GM13977 (cell line): ENCODE results near the gene INPP4B.

Experiments used
- DNase-seq: peaks from one replicate; pipeline ENCODE4 v3.0.0; 2012; ENCODE audit warnings: low spot score
- in situ Hi-C: fragments of 300-500 bp; cut with MboI; formaldehyde crosslinking; loops from one replicate; pipeline ENCODE4 v1.12.0; 2022; ENCODE audit warnings: low sequenced_read_pairs, low pct_unique_long_range_greater_than_20kb, mixed read lengths, inconsistent platforms; ENCODE audit not compliant: unreplicated experiment
- TF ChIP-seq, protein P1 (sequence below): IDR thresholded peaks from 2 replicates; pipeline ENCODE4 v1.5.1; 2012; ENCODE audit warnings: mild to moderate bottlenecking, control low read depth; ENCODE audit not compliant: insufficient read depth; ENCODE audit errors: extremely low read depth, missing control alignments

INPP4B gene

DNA sequence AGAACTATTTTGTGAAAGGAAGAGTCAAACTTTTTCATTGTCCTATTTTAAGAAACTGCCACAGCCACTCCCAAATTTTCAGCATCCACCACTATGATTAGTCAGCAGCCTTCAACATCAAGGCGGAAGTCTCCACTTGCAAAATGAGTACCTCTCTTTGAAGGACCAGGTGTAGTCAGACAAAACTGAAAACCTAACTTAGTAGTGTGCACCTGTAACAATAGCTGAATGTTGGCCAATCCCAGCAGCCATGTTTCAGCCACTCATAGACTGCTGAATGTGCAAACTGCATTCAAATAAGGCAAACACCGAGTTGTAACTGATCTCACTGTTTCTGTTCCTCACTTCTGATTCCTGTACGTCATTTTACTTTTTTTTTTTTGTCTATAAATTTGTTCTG lies 868.7 kb downstream of the INPP4B start:
- in situ Hi-C loops, result no loop called here
- TF ChIP-seq, protein P1, sequence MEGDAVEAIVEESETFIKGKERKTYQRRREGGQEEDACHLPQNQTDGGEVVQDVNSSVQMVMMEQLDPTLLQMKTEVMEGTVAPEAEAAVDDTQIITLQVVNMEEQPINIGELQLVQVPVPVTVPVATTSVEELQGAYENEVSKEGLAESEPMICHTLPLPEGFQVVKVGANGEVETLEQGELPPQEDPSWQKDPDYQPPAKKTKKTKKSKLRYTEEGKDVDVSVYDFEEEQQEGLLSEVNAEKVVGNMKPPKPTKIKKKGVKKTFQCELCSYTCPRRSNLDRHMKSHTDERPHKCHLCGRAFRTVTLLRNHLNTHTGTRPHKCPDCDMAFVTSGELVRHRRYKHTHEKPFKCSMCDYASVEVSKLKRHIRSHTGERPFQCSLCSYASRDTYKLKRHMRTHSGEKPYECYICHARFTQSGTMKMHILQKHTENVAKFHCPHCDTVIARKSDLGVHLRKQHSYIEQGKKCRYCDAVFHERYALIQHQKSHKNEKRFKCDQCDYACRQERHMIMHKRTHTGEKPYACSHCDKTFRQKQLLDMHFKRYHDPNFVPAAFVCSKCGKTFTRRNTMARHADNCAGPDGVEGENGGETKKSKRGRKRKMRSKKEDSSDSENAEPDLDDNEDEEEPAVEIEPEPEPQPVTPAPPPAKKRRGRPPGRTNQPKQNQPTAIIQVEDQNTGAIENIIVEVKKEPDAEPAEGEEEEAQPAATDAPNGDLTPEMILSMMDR, result no peak
- DNase-seq, result no peak
